ENCODE results near the gene SCAF8.
A peak's percentile ranks its signal among the peaks of the same experiment; 100 is the strongest.

The SCAF8 gene

GRCh38 chr6:154733183-154733625, at the start of gene SCAF8:
Gene SCAF8 (plus strand): TSS chr6:154733416. CDS start chr6:154733901, 485 bp downstream.
- TF ChIP-seq CTCF (IDR thresholded peaks at IDR 0.05; ENCODE audit: low read depth, low read length): peak; percentile 61
- peak; percentile 82 for DNase-seq (ENCODE audit: low read depth, low spot score)
- in situ Hi-C loops (cut with HindIII; ENCODE audit: low sequenced_read_pairs): no loop called here
- H3K4me3 ChIP-seq (ENCODE audit: low read depth, low read length): peak within 1 kb of the TSS; percentile 72

- DNase-seq (ENCODE audit: low read depth, low spot score): peak; percentile 66
- in situ Hi-C loops (cut with HindIII; ENCODE audit: low sequenced_read_pairs): no loop called here
- no peak overlapping the region for H3K4me3 ChIP-seq (ENCODE audit: low read depth, low read length)
- TF ChIP-seq CTCF (IDR thresholded peaks at IDR 0.05; ENCODE audit: low read depth, low read length): no peak
Observed at GRCh38 chr6:154683756-154684523, 49.3 kb upstream of the SCAF8 start.

- in situ Hi-C loops (cut with HindIII; ENCODE audit: low sequenced_read_pairs): no loop called here
- TF ChIP-seq CTCF (IDR thresholded peaks at IDR 0.05; ENCODE audit: low read depth, low read length): no peak
- no peak for DNase-seq (ENCODE audit: low read depth, low spot score)
- no peak overlapping the region for H3K4me3 ChIP-seq (ENCODE audit: low read depth, low read length)
Observed at GRCh38 chr6:154686162-154686561, 47.1 kb upstream of the SCAF8 start.

- H3K4me3 ChIP-seq (ENCODE audit: low read depth, low read length): no peak overlapping the region
- TF ChIP-seq CTCF (IDR thresholded peaks at IDR 0.05; ENCODE audit: low read depth, low read length): no peak
- no peak for DNase-seq (ENCODE audit: low read depth, low spot score)
- in situ Hi-C loops (cut with HindIII; ENCODE audit: low sequenced_read_pairs): no loop called here
Observed at GRCh38 chr6:154689493-154690255, 43.5 kb upstream of the SCAF8 start.

GRCh38 chr6:154690857-154691256, 42.4 kb upstream of the SCAF8 start:
- in situ Hi-C loops (cut with HindIII; ENCODE audit: low sequenced_read_pairs): no loop called here
- no peak for DNase-seq (ENCODE audit: low read depth, low spot score)
- no peak for TF ChIP-seq CTCF (IDR thresholded peaks at IDR 0.05; ENCODE audit: low read depth, low read length)
- H3K4me3 ChIP-seq (ENCODE audit: low read depth, low read length): no peak overlapping the region

GRCh38 chr6:154696661-154697060, 36.6 kb upstream of the SCAF8 start:
- TF ChIP-seq CTCF (IDR thresholded peaks at IDR 0.05; ENCODE audit: low read depth, low read length): no peak
- in situ Hi-C loops (cut with HindIII; ENCODE audit: low sequenced_read_pairs): no loop called here
- H3K4me3 ChIP-seq (ENCODE audit: low read depth, low read length): no peak overlapping the region
- DNase-seq (ENCODE audit: low read depth, low spot score): no peak

Measured in astrocyte of the spinal cord (primary cell).